ENCODE data around the gene SLC9A1. TPM values are rescaled to one million over a fixed set of nuclear protein-coding genes. Genes with fewer than 3 reads are reported as not detected.

SLC9A1 gene
- total RNA-seq, 1 experiment from 2014 or later = 21.7 TPM

DNA sequence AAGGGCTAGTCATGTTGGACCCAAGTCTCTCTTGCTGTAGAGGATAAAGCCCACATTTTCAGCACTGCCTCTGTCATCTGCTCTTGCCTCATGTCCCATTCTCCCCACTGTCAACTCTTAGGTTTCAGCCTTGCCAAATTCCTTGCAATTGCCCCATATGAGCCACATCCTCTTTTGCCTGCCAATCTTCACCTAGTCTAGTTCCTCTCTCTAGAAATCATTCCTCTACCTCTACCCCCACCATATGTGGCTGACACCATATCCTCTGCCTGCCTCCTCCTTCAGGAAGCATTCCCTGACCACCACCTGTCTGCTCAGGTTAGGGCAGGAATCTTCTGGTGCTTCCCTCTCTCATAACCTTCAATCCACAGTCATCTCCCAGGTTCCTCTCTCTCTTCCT lies 38.2 kb downstream of the SLC9A1 start (continued):
- TF ChIP-seq SIN3A (IDR thresholded peaks at IDR 0.05; ENCODE audit: low read depth) (no peak), SRF (IDR thresholded peaks at IDR 0.05; ENCODE audit: low read depth) (no peak), JUND (IDR thresholded peaks at IDR 0.05) (no peak), EZH2phosphoT487 (IDR thresholded peaks at IDR 0.05; ENCODE audit: borderline replicate concordance) (no peak), RAD21 (IDR thresholded peaks at IDR 0.05; ENCODE audit: low read depth) (no peak), ZFX (IDR thresholded peaks at IDR 0.05) (no peak), FOSL1 (IDR thresholded peaks at IDR 0.05; ENCODE audit: low read depth) (no peak), CTCF (IDR thresholded peaks at IDR 0.05 in 2 of 3, conservative IDR thresholded peaks at IDR 0.05 in 1 of 3; ENCODE audit: borderline replicate concordance in 1 of 3, insufficient read depth in 1 of 3, low read depth in 2 of 3, low read length in 2 of 3) (no peak), CBX3 (IDR thresholded peaks at IDR 0.05; ENCODE audit: low read depth) (no peak), ELF1 (IDR thresholded peaks at IDR 0.05; ENCODE audit: borderline replicate concordance, low read depth) (no peak)
- TF ChIP-seq, protein P1, sequence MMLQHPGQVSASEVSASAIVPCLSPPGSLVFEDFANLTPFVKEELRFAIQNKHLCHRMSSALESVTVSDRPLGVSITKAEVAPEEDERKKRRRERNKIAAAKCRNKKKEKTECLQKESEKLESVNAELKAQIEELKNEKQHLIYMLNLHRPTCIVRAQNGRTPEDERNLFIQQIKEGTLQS (IDR thresholded peaks at IDR 0.05) = no peak
- TF ChIP-seq, protein P2, sequence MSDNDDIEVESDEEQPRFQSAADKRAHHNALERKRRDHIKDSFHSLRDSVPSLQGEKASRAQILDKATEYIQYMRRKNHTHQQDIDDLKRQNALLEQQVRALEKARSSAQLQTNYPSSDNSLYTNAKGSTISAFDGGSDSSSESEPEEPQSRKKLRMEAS (IDR thresholded peaks at IDR 0.05) = no peak

GRCh38 chr1:27116232-27116631 lies 38.7 kb downstream of the SLC9A1 start:
- Histone ChIP-seq H3K9ac (ENCODE audit: low read length) (no peak overlapping the region), H3K4me3 (replicated peaks in 1 of 2; ENCODE audit: low read depth in 1 of 2, low read length in 2 of 2) (no peak overlapping the region), H2AFZ (ENCODE audit: low read depth, low read length, poor library complexity, severe bottlenecking) (no peak overlapping the region), H3K9me2 (ENCODE audit: insufficient read depth) (no peaks in the 10 kb centered on the region), H3K36me3 (ENCODE audit: control insufficient read depth in 1 of 2, insufficient read depth in 2 of 2, low read length in 2 of 2) (no peaks in the 10 kb centered on the region), H3K4me1 (ENCODE audit: control insufficient read depth in 1 of 2, insufficient read depth in 2 of 2, low read length in 2 of 2) (peaks cover 21 to 29% of the 10 kb centered on the region in 2 experiments), H4K20me1 (ENCODE audit: insufficient read depth) (no peaks in the 10 kb centered on the region), H3K4me2 (ENCODE audit: low read length) (no peak overlapping the region), H3K9me3 (ENCODE audit: control insufficient read depth in 1 of 2, insufficient read depth in 1 of 2, low read depth in 1 of 2, low read length in 2 of 2) (no peaks in the 10 kb centered on the region), H3K79me2 (ENCODE audit: insufficient read depth, low read length) (0 out of 2 replicates have a peak, but pooled peaks cover 11% of the 10 kb centered on the region), H3K27me3 (ENCODE audit: insufficient read depth, low read length) (no peaks in the 10 kb centered on the region), H3K27ac (ENCODE audit: low read depth, low read length) (no peak overlapping the region)
- RAD21 ChIA-PET (ENCODE audit: low non-redundant PET in 1 of 2, low total read pairs in 2 of 2, uncharacterized antibody in 2 of 2, unreplicated experiment in 2 of 2) = no interaction called here
- no peak for DNase-seq (ENCODE audit: low read depth, low spot score)
- POLR2A ChIA-PET = no interaction called here
- intact Hi-C loops (cut with micrococcal nuclease) = no loop called here
- ATAC-seq = no peak
- CTCF ChIA-PET = no interaction called here
- no TSS peak for BruUV-seq (replicated peaks)
- TF ChIP-seq EZH2phosphoT487 (IDR thresholded peaks at IDR 0.05; ENCODE audit: borderline replicate concordance) = no peak
- no peak for TF ChIP-seq EGR1 (IDR thresholded peaks at IDR 0.05; ENCODE audit: low read depth)
- no peak for TF ChIP-seq CTCF (IDR thresholded peaks at IDR 0.05 in 2 of 3, conservative IDR thresholded peaks at IDR 0.05 in 1 of 3; ENCODE audit: borderline replicate concordance in 1 of 3, insufficient read depth in 1 of 3, low read depth in 2 of 3, low read length in 2 of 3)
- TF ChIP-seq FOSL1 (IDR thresholded peaks at IDR 0.05; ENCODE audit: low read depth) = no peak
- no peak for TF ChIP-seq ELF1 (IDR thresholded peaks at IDR 0.05; ENCODE audit: borderline replicate concordance, low read depth)
- no peak for TF ChIP-seq ZFX (IDR thresholded peaks at IDR 0.05)
- TF ChIP-seq, protein P3, sequence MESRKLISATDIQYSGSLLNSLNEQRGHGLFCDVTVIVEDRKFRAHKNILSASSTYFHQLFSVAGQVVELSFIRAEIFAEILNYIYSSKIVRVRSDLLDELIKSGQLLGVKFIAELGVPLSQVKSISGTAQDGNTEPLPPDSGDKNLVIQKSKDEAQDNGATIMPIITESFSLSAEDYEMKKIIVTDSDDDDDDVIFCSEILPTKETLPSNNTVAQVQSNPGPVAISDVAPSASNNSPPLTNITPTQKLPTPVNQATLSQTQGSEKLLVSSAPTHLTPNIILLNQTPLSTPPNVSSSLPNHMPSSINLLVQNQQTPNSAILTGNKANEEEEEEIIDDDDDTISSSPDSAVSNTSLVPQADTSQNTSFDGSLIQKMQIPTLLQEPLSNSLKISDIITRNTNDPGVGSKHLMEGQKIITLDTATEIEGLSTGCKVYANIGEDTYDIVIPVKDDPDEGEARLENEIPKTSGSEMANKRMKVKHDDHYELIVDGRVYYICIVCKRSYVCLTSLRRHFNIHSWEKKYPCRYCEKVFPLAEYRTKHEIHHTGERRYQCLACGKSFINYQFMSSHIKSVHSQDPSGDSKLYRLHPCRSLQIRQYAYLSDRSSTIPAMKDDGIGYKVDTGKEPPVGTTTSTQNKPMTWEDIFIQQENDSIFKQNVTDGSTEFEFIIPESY (IDR thresholded peaks at IDR 0.05; ENCODE audit: extremely low read depth, insufficient replicate concordance, low read length) = no peak
- TF ChIP-seq, protein P4, sequence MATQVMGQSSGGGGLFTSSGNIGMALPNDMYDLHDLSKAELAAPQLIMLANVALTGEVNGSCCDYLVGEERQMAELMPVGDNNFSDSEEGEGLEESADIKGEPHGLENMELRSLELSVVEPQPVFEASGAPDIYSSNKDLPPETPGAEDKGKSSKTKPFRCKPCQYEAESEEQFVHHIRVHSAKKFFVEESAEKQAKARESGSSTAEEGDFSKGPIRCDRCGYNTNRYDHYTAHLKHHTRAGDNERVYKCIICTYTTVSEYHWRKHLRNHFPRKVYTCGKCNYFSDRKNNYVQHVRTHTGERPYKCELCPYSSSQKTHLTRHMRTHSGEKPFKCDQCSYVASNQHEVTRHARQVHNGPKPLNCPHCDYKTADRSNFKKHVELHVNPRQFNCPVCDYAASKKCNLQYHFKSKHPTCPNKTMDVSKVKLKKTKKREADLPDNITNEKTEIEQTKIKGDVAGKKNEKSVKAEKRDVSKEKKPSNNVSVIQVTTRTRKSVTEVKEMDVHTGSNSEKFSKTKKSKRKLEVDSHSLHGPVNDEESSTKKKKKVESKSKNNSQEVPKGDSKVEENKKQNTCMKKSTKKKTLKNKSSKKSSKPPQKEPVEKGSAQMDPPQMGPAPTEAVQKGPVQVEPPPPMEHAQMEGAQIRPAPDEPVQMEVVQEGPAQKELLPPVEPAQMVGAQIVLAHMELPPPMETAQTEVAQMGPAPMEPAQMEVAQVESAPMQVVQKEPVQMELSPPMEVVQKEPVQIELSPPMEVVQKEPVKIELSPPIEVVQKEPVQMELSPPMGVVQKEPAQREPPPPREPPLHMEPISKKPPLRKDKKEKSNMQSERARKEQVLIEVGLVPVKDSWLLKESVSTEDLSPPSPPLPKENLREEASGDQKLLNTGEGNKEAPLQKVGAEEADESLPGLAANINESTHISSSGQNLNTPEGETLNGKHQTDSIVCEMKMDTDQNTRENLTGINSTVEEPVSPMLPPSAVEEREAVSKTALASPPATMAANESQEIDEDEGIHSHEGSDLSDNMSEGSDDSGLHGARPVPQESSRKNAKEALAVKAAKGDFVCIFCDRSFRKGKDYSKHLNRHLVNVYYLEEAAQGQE (IDR thresholded peaks at IDR 0.05; ENCODE audit: low read depth) = no peak
- no peak for TF ChIP-seq CBX3 (IDR thresholded peaks at IDR 0.05; ENCODE audit: low read depth)
